GM20431 (cell line): Measurements from ENCODE around the gene MED23.

ENCODE experiments used
- in situ Hi-C: fragments of 300-500 bp; cut with MseI, MboI; formaldehyde crosslinking; loops from one replicate; pipeline ENCODE4 v1.15.0; 2020; ENCODE audit warnings: low sequenced_read_pairs; ENCODE audit not compliant: unreplicated experiment

The MED23 gene

GRCh38 chr6:131642987-131643611 is 15.1 kb upstream of the MED23 start:
- in situ Hi-C loops, result no loop called here

- in situ Hi-C loops, result no loop called here
These were observed 14.5 kb upstream of the MED23 start for GRCh38 chr6:131642565-131642964.

- in situ Hi-C loops, result no loop called here
These were observed 13.5 kb upstream of the MED23 start for GRCh38 chr6:131641554-131641953.

- in situ Hi-C loops, result no loop called here
These were observed 12.5 kb upstream of the MED23 start for GRCh38 chr6:131640576-131640975.

- in situ Hi-C loops, result no loop called here
These were observed 12.1 kb upstream of the MED23 start for GRCh38 chr6:131640100-131640499.

- in situ Hi-C loops, result no loop called here
These were observed 10.0 kb upstream of the MED23 start for GRCh38 chr6:131638013-131638412.

- in situ Hi-C loops, result no loop called here
These were observed 9.1 kb upstream of the MED23 start, which contains the start of gene ENPP3 for GRCh38 chr6:131636880-131637792. ENPP3 (plus strand) TSS chr6:131637302; CDS start chr6:131637385, 83 bp downstream.

- in situ Hi-C loops, result no loop called here
These were observed 7.6 kb upstream of the MED23 start for GRCh38 chr6:131635384-131636340.

- in situ Hi-C loops, result no loop called here
These were observed 3.7 kb upstream of the MED23 start for GRCh38 chr6:131631625-131632289.

GRCh38 chr6:131629651-131630050 is 1.6 kb upstream of the MED23 start:
- in situ Hi-C loops, result no loop called here

- in situ Hi-C loops, result no loop called here
These were observed 684 bp upstream of the MED23 start for GRCh38 chr6:131628726-131629125.

- in situ Hi-C loops, result no loop called here
These were observed 12.8 kb downstream of the MED23 start for GRCh38 chr6:131615275-131615674.

GRCh38 chr6:131613296-131613925 is 14.6 kb downstream of the MED23 start:
- in situ Hi-C loops, result no loop called here

GRCh38 chr6:131602781-131603312 is 25.2 kb downstream of the MED23 start:
- in situ Hi-C loops, result no loop called here

- in situ Hi-C loops, result no loop called here
These were observed 27.3 kb downstream of the MED23 start for GRCh38 chr6:131600716-131601115.

GRCh38 chr6:131597446-131597845 is 30.6 kb downstream of the MED23 start:
- in situ Hi-C loops, result no loop called here

GRCh38 chr6:131594074-131594473 is 34.0 kb downstream of the MED23 start:
- in situ Hi-C loops, result no loop called here

GRCh38 chr6:131592935-131593334 is 35.1 kb downstream of the MED23 start:
- in situ Hi-C loops, result no loop called here

- in situ Hi-C loops, result no loop called here
These were observed 39.4 kb downstream of the MED23 start for GRCh38 chr6:131588643-131589042.
